ENCODE results near the gene MGAT3.
"Not testable (repeated sequence)": the region's sequence is repeated elsewhere in the genome, so short reads cannot be mapped to it uniquely, and the experiment has no call there.

Gene MGAT3

DNA sequence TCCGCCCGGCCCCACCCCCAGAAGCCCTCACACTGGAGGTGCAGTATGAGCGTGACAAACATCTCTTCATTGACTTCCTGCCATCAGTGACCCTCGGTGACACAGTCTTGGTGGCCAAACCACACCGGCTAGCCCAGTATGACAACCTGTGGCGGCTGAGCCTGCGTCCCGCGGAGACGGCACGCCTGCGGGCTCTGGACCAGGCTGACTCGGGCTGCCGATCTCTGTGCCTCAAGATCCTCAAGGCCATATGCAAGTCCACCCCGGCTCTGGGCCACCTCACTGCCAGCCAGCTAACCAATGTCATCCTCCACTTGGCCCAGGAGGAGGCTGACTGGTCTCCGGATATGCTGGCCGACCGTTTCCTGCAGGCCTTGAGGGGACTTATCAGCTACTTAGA lies 57.0 kb downstream of the MGAT3 start:
- no peak for DNase-seq (ENCODE audit: low read depth, low spot score)

GRCh38 chr22:39514373-39514973 lies 57.7 kb downstream of the MGAT3 start:
- DNase-seq (ENCODE audit: low read depth, low spot score): no peak

DNA sequence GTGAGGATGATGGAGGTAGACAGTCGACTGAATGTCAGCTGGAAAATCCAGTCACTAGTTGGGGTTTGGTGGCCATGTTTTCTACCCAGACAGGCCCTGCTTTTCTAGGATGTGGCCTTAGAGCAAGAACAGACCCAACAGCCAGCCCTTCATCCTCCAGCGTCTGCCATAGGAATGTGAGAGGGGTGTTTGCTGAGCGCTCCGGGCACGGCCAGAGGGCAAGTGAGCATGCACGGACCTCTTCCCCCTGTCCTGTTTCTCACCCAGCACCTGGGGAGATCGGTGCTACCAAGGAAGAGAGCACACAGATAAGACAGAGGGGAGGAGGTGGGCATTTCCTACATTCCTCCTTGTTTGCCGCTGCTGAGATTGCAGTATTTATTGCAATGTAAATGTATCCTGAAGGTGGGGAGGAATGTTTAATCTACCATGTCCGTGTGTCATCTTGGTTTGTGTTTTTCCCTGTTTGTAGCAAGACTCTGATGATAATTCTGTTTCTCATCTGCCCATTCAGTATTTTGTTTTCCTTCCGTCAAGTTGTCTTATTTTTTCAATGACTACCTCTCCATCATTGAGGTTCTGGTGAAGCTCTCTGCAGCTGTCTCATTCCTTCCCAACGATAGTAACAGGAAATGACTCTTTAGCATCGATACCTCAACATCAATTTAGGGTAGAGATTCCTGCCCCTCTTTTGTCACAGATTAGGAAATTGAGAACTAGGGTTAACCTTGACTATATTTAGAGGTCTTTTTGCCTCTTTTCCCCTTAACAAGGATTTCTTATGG lies 58.6 kb downstream of the MGAT3 start:
- DNase-seq (ENCODE audit: low read depth, low spot score): no peak

DNA sequence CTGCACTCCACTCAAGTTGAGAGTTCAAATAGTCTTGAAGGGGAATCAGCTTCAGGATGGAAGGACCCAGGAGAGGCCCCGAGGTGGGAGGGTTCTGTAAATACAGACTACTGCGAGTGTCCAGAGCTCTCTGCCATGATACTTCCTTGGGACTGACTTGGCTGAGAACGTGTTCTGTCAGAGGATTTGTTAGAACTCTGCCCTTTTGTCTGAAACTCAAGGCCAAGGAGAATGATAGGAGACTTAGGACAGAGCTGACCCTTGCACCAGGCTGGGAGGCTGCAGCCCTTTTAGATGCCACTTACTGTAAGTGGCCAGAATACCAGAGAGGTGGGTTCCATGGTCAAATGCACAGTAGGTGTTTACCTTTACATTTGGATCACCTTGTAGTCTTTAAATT lies 60.7 kb downstream of the MGAT3 start:
- DNase-seq (ENCODE audit: low read depth, low spot score): no peak

DNA sequence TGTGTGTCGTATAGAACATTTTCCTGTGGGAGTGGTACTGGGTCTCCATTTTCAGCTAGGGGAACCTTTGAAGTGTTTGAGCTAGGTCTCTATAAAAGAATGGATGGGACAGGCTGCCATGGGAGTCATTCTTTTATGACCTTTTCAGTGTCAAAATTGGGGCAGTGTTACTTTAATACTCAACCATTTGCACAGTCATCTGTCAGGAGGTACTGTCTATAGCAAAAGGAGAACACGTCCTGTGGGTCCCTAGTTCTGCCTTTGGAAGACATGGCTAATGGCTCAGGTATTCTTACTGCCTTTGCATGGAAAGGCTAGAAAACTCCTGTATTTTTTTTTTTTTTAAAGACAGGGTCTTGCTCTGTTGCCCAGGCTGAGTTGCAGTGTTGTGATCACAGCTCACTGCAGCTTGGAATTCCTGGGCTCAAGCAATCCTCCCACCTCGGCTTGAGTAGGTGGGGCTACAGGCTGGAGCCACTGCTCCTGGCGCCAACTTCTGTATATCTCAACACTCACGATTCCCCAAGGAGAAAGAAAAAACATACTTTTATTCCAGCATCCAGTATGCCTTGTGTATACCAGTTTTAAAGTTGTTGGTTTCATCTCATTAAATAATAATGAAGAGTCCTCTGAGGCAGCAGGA lies 61.5 kb downstream of the MGAT3 start:
- no peak for DNase-seq (ENCODE audit: low read depth, low spot score)

GRCh38 chr22:39518996-39519680 lies 62.3 kb downstream of the MGAT3 start:
- DNase-seq (ENCODE audit: low read depth, low spot score): no peak

GRCh38 chr22:39519681-39520225 lies 62.9 kb downstream of the MGAT3 start:
- peak; percentile 89 for DNase-seq (ENCODE audit: low read depth, low spot score)

DNA sequence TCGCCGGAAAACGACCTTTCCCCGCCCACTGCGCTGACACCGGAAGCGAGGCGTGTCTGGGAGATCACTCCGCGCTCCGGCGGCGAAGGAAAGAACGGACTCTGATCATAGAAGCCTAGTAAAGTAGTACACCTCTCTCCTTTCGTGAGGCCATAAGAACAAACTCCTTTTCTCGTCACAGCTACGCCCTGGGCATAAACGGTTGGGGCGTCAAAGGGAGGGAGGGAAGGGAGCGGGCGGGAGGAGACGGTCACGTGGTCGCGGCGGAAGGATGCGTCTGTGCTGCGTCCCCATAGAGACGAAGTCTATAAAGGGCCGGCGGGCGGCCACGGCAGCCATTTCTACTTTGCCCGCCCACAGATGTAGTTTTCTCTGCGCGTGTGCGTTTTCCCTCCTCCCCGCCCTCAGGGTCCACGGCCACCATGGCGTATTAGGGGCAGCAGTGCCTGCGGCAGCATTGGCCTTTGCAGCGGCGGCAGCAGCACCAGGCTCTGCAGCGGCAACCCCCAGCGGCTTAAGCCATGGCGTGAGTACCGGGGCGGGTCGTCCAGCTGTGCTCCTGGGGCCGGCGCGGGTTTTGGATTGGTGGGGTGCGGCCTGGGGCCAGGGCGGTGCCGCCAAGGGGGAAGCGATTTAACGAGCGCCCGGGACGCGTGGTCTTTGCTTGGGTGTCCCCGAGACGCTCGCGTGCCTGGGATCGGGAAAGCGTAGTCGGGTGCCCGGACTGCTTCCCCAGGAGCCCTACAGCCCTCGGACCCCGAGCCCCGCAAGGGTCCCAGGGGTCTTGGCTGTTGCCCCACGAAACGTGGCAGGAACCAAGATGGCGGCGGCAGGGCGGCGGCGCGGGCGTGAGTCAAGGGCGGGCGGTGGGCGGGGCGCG lies 63.7 kb downstream of the MGAT3 start, which contains the start of gene ATF4:
Gene ATF4, plus strand, starts transcription at position 337 of the 880 bp plus-strand sequence. CDS start 884 bp downstream, outside the sequence.
- DNase-seq (ENCODE audit: low read depth, low spot score): peak; percentile 77

DNA sequence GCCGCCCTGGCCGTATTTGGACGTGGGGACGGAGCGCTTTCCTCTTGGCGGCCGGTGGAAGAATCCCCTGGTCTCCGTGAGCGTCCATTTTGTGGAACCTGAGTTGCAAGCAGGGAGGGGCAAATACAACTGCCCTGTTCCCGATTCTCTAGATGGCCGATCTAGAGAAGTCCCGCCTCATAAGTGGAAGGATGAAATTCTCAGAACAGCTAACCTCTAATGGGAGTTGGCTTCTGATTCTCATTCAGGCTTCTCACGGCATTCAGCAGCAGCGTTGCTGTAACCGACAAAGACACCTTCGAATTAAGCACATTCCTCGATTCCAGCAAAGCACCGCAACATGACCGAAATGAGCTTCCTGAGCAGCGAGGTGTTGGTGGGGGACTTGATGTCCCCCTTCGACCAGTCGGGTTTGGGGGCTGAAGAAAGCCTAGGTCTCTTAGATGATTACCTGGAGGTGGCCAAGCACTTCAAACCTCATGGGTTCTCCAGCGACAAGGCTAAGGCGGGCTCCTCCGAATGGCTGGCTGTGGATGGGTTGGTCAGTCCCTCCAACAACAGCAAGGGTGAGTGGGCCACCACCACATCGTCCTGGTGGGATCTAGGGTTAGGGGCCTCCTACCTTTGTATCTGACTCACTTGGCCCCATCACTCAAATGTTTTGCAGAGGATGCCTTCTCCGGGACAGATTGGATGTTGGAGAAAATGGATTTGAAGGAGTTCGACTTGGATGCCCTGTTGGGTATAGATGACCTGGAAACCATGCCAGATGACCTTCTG lies 64.5 kb downstream of the MGAT3 start:
- not testable (repeated sequence) for DNase-seq (ENCODE audit: low read depth, low spot score)

DNA sequence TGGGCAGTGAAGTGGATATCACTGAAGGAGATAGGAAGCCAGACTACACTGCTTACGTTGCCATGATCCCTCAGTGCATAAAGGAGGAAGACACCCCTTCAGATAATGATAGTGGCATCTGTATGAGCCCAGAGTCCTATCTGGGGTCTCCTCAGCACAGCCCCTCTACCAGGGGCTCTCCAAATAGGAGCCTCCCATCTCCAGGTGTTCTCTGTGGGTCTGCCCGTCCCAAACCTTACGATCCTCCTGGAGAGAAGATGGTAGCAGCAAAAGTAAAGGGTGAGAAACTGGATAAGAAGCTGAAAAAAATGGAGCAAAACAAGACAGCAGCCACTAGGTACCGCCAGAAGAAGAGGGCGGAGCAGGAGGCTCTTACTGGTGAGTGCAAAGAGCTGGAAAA lies 65.3 kb downstream of the MGAT3 start:
- not testable (repeated sequence) for DNase-seq (ENCODE audit: low read depth, low spot score)

DNA sequence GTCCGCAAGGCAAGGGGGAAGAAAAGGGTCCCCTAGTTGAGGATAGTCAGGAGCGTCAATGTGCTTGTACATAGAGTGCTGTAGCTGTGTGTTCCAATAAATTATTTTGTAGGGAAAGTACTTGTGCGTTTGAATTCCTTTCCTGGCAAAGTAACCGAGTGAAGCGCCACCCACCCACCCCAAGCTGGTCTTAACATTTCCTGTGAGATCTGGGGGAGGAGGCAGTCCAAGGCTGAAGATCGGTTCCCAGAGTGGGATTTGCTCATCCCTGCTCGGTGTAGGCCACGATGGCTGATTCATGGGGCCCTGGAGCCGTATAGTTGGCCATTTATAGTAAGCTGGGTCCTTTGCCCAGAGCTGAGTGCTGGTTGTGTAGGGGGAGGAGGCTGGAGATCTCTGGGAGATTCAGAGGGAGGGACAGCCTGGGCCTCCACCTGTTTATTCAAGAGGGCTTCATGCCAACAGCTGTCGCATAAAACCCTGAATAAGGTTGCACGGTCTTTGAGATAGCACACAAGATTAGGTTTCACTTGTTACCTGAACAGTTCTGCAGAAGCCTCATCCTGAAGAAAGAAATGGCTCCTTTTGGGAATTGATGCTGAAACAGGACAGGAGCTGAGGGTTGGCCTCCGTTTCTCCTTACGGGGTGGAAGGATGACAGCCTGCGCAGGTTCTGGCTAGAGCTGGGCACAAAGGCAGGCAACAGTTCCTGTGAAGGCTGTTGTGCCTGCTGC lies 65.9 kb downstream of the MGAT3 start:
- no peak for DNase-seq (ENCODE audit: low read depth, low spot score)

DNA sequence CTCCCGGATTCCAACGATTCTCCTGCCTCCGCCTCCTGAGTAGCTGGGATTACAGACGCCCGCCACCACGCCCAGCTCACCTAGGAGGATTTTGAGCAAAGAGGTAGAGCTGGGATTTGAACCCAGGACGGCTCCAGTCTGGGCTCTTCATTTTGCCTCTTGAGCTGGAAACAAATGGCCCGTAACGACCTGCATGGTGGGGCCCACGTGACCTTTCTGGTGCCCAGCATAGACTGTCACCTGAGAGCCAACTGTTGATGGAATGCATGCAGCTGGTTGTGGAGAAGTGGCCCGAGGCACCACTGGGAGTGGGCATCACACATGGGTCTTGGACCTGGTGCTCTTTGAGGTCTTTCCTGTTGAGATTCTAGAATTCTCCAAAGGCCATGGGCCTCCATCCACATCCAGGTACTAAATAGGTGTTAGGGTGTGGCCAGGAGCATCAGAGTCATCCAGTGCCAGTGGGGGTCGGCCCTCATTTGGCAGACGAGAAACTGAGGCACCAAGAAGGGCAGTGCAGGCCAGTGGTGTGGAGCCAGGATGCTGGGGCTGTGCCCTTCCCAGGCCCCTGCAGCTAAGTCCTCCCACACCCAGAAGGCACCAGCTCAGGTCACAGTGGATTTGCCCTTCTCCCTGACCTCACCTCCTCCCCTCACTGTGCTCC lies 67.4 kb downstream of the MGAT3 start:
- no peak for DNase-seq (ENCODE audit: low read depth, low spot score)

DNA sequence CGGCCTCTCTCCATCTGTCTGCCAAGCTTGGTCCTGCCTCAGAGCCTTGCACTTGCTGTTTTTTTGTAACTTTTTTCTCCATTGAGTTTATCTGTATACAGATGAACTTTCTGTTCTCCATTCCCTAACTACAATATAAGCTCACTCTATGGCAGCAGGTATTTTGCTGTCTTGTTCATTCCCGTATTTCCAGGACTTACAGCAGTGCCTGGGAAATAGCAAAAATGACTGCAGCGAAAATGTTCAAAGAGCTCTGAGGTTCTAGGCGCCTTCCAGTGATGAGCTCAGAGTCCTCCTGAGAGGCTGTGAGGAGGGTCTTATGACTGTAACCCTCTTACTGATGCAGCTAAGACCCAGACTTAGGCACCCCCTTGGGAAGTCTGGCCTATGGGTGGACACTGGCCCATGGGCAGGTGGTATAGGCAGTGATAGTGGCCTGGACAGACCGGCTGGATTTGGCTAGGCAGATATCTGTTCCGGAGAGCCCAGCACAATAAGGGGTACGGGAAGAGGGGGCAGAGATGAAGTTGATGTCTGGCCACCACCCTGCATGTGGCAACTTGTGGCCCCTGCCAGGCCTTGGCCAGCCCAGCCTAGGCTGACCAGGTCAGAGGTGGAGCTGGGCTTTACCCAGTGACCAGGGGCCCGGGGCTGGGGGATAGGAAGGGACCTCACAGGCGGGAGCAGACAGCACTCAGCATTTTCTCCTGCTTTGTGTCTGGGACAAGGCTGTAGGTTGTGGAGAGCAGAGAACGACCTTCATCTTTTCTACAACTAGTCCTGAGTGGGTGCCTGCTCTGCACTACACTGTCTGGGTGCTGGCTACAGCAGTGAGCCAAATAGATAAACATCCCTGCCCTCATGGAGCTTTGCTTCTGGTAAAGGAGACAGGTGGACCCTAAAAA lies 68.2 kb downstream of the MGAT3 start:
- no peak for DNase-seq (ENCODE audit: low read depth, low spot score)

- no peak for DNase-seq (ENCODE audit: low read depth, low spot score)
These were observed 68.8 kb downstream of the MGAT3 start for GRCh38 chr22:39525658-39525975.

DNA sequence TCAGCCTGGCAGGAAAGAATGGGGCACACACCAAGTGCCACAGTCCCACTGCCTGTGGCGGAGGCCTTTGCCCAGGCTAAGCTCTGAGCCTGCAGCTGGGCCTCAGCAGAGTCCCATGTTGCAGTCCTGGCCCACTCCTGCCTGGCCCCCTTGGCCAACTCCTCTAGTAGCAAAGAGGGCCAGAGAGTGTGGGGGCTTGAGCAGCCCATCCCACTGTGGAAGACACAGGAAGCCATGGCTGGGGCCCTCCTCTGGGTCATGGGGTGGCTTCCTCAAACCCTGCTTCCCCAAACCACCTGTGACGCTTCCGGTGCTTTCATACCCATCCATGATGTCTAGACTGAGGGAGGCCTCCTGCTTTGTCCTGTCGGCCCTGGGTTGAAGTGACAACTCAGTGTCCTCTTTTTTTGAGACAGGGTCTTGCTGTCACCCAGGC lies 69.9 kb downstream of the MGAT3 start:
- no peak for DNase-seq (ENCODE audit: low read depth, low spot score)

DNA sequence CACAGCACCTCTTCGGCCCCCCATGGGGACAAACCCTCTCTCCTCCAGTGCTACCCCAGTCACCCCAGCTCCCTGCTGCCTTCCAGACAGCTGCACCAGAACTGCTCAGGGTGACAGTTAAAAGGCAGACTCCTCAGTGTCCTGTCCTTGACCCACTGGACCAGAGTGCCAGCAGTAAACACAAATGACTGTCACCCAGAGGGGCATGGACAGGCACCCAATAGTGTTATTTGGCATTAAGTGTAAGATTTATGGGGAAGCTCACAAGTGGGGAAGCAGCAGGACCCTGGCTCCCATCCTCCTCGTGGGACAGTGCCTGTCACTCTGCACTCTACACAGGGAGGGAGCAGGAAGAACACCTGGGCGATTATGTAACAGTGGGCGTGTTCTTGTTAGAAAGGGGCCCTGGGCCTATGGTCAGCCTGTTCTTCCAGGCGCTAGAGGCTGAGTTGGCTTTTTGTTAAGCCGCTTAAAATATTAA lies 70.7 kb downstream of the MGAT3 start:
- DNase-seq (ENCODE audit: low read depth, low spot score): no peak

- DNase-seq (ENCODE audit: low read depth, low spot score): no peak
These were observed 71.4 kb downstream of the MGAT3 start for GRCh38 chr22:39528080-39528661.

Data from activated naive CD8-positive, alpha-beta T cell treated with anti-CD3 and anti-CD28 coated beads, Interleukin-2, amount 50 U/mL, for 16 hours (primary cell).